HepG2 (cell line): ENCODE results near the gene ARF4. TPM values are rescaled to one million over a fixed set of nuclear protein-coding genes. Genes with fewer than 3 reads are reported as not detected.

Experiments used
- ADNP ChIP-seq: sonication (generic); formaldehyde crosslinking; IDR thresholded peaks from 2 replicates; pipeline ENCODE4 v1.4.0; 2020; ENCODE audit warnings: missing genetic modification reagents
- ASH2L ChIP-seq: fragments of 300-600, 200-600 bp; sonication (generic); IDR thresholded peaks from 2 replicates; pipeline ENCODE4 v1.7.0; 2017; ENCODE audit warnings: low read depth, mild to moderate bottlenecking, moderate library complexity, mixed read lengths, low read length; ENCODE audit not compliant: insufficient read length
- CERS6 ChIP-seq: sonication (generic); formaldehyde crosslinking; IDR thresholded peaks from 2 replicates; pipeline ENCODE4 v1.5.0; 2020; ENCODE audit warnings: missing genetic modification reagents
- E2F5 ChIP-seq: sonication (generic); formaldehyde crosslinking; conservative IDR thresholded peaks from 2 replicates; pipeline ENCODE4 v1.4.0; 2020; ENCODE audit warnings: missing genetic modification reagents
- FIP1L1 ChIP-seq: fragments of 200-400 bp; formaldehyde crosslinking; IDR thresholded peaks from 2 replicates; pipeline ENCODE4 v1.6.1; 2018; ENCODE audit warnings: low read depth, mild to moderate bottlenecking, low read length, moderate library complexity, borderline replicate concordance; ENCODE audit not compliant: insufficient read depth
- KDM2A ChIP-seq: sonication (generic); formaldehyde crosslinking; IDR thresholded peaks from 2 replicates; pipeline ENCODE4 v1.4.0; 2020; ENCODE audit warnings: low read depth, missing genetic modification reagents, borderline replicate concordance
- MED8 ChIP-seq: sonication (generic); formaldehyde crosslinking; IDR thresholded peaks from 2 replicates; pipeline ENCODE4 v1.8.1; 2023; ENCODE audit warnings: mild to moderate bottlenecking, missing genetic modification reagents; ENCODE audit not compliant: insufficient replicate concordance
- MIER3 ChIP-seq: IDR thresholded peaks from 2 replicates; pipeline ENCODE4 v1.6.1; 2016; ENCODE audit warnings: missing compliant biosample characterization, borderline replicate concordance
- PRMT3 ChIP-seq: sonication (generic); formaldehyde crosslinking; IDR thresholded peaks from 2 replicates; pipeline ENCODE4 v1.8.1; 2022; ENCODE audit warnings: low read depth, mild to moderate bottlenecking, moderate library complexity, missing genetic modification reagents, borderline replicate concordance
- SAFB2 ChIP-seq: sonication (generic); formaldehyde crosslinking; IDR thresholded peaks from 2 replicates; pipeline ENCODE4 v1.5.1; 2020; ENCODE audit warnings: missing genetic modification reagents, low read depth, mild to moderate bottlenecking, borderline replicate concordance
- SRSF9 ChIP-seq: fragments of 200-400 bp; formaldehyde crosslinking; IDR thresholded peaks from 2 replicates; pipeline ENCODE4 v1.6.1; 2018; ENCODE audit warnings: borderline replicate concordance, mild to moderate bottlenecking, low read depth, low read length; ENCODE audit not compliant: insufficient read depth, poor library complexity, severe bottlenecking
- TFDP1 ChIP-seq: IDR thresholded peaks from 2 replicates; pipeline ENCODE4 v1.6.1; 2016; ENCODE audit warnings: missing compliant biosample characterization, missing genetic modification reagents, borderline replicate concordance
- UBTF ChIP-seq: sonication (generic); formaldehyde crosslinking; IDR thresholded peaks from 2 replicates; pipeline ENCODE4 v1.4.0; 2020; ENCODE audit warnings: mild to moderate bottlenecking, missing genetic modification reagents
- ZFY ChIP-seq: sonication (generic); formaldehyde crosslinking; IDR thresholded peaks from 2 replicates; pipeline ENCODE4 v1.4.0; 2020; ENCODE audit warnings: missing genetic modification reagents
- ZNF225 ChIP-seq: sonication (generic); formaldehyde crosslinking; IDR thresholded peaks from 2 replicates; pipeline ENCODE4 v1.4.0; 2020; ENCODE audit warnings: mild to moderate bottlenecking, missing genetic modification reagents
- ZNF362 ChIP-seq: sonication (generic); formaldehyde crosslinking; IDR thresholded peaks from 2 replicates; pipeline ENCODE4 v1.4.0; 2020; ENCODE audit warnings: missing genetic modification reagents, mild to moderate bottlenecking, borderline replicate concordance
- ZNF501 ChIP-seq: sonication (generic); formaldehyde crosslinking; IDR thresholded peaks from 2 replicates; pipeline ENCODE4 v1.5.1; 2020; ENCODE audit warnings: mild to moderate bottlenecking, moderate library complexity, missing genetic modification reagents
- ZNF503 ChIP-seq: sonication (generic); formaldehyde crosslinking; IDR thresholded peaks from 2 replicates; pipeline ENCODE4 v1.4.0; 2020; ENCODE audit warnings: missing genetic modification reagents
- ZNF772 ChIP-seq: sonication (generic); formaldehyde crosslinking; IDR thresholded peaks from 2 replicates; pipeline ENCODE4 v1.5.0; 2020; ENCODE audit warnings: mild to moderate bottlenecking, missing genetic modification reagents
- polyA plus RNA-seq, 8 experiments: library from polyadenylated mRNA; depleted of rRNA in 3 of 8; stranded (reverse) in 7 of 8; unstranded in 1 of 8; fragments of >200 nt; fragmentation: Illumina TruSeq in 4 of 8; extraction: Trizol in 4 of 8; gene quantifications; 2 replicates each; pipeline versions ENCODE4 v1.2.1 to v1.2.3, GENCODE V29; 2011 to 2016; ENCODE audit warnings: low read depth in 4 of 8, missing spikeins in 1 of 8, mixed read lengths in 1 of 8; ENCODE audit not compliant: insufficient read depth in 1 of 8
- total RNA-seq, 5 experiments: library from RNA; depleted of rRNA; stranded (reverse); fragments of >200 nt; fragmentation: Illumina TruSeq; extraction: Trizol; gene quantifications; 2 replicates each; pipeline ENCODE4 v1.2.3, GENCODE V29; 2016; ENCODE audit warnings: low read depth in 1 of 5

The ARF4 gene
- total and polyA plus RNA-seq, 2 of the 13 experiments (the other 11 are each of a cell fraction or from before 2014, with no cell fraction given) = 184 to 250 TPM

- no peak; the same call in 1 of the 2 replicates for TF ChIP-seq ZNF503
- TF ChIP-seq ZNF501 = peak; percentile 97
- TF ChIP-seq PRMT3 = no peak
- TF ChIP-seq UBTF (CRISPR knock-in tag) = peak; percentile 94
- TF ChIP-seq E2F5 (CRISPR knock-in tag) = peak; percentile 11; the same call in 1 of the 2 replicates
- TF ChIP-seq ADNP = no peak
- peak; percentile 20; the same call in 1 of the 2 replicates for TF ChIP-seq SAFB2 (CRISPR knock-in tag)
- no peak; the same call in 1 of the 2 replicates for TF ChIP-seq ZNF362 (CRISPR knock-in tag)
- no peak; the same call in 1 of the 2 replicates for TF ChIP-seq ZNF225
- TF ChIP-seq FIP1L1 = no peak
- TF ChIP-seq ZFY = peak; percentile 99
- no peak for TF ChIP-seq SRSF9
- peak; percentile 71 for TF ChIP-seq ZNF772 (CRISPR knock-in tag)
- peak; percentile 90 for TF ChIP-seq KDM2A (CRISPR knock-in tag)
- TF ChIP-seq CERS6 (CRISPR knock-in tag) = no peak
- TF ChIP-seq TFDP1 = peak; percentile 94
- peak; percentile 32 for TF ChIP-seq MED8
- TF ChIP-seq ASH2L = peak; percentile 99
- TF ChIP-seq MIER3 = peak; percentile 78; the same call in 1 of the 2 replicates
Measured at GRCh38 chr3:57555738-57556458, 41.2 kb downstream of the ARF4 start, which contains the start of gene PDE12 (continued).
